ENCODE results near the gene PNCK. TPM values are rescaled to one million over a fixed set of nuclear protein-coding genes. Genes with fewer than 3 reads are reported as not detected.

Gene PNCK
- 8.2 TPM for total RNA-seq
- polyA plus RNA-seq = 2.4 TPM
- long read RNA-seq, donor 1 = 0 reads
- long read RNA-seq, donor 2, partial matches to known transcripts = 14 of 29 reads
- long read RNA-seq, donor 2, other reads (novel, unspliced or antisense) = 14 of 29 reads
- long read RNA-seq, donor 3, partial matches to known transcripts = 32 of 32 reads
- long read RNA-seq, donor 3, other reads (novel, unspliced or antisense) = 0 of 32 reads
- long read RNA-seq, donor 4, partial matches to known transcripts = 0 of 1 reads
- long read RNA-seq, donor 4, other reads (novel, unspliced or antisense) = 0 of 1 reads
- long read RNA-seq, donor 5, partial matches to known transcripts = 5 of 5 reads
- long read RNA-seq, donor 5, other reads (novel, unspliced or antisense) = 0 of 5 reads
- long read RNA-seq, donor 6 = 0 reads
- long read RNA-seq, donor 7 = 0 reads
- long read RNA-seq, donor 8, partial matches to known transcripts = 0 of 1 reads
- long read RNA-seq, donor 8, other reads (novel, unspliced or antisense) = 0 of 1 reads
- long read RNA-seq, donor 9 = 0 reads
- long read RNA-seq, donor 10, partial matches to known transcripts = 16 of 16 reads
- long read RNA-seq, donor 10, other reads (novel, unspliced or antisense) = 0 of 16 reads

DNA sequence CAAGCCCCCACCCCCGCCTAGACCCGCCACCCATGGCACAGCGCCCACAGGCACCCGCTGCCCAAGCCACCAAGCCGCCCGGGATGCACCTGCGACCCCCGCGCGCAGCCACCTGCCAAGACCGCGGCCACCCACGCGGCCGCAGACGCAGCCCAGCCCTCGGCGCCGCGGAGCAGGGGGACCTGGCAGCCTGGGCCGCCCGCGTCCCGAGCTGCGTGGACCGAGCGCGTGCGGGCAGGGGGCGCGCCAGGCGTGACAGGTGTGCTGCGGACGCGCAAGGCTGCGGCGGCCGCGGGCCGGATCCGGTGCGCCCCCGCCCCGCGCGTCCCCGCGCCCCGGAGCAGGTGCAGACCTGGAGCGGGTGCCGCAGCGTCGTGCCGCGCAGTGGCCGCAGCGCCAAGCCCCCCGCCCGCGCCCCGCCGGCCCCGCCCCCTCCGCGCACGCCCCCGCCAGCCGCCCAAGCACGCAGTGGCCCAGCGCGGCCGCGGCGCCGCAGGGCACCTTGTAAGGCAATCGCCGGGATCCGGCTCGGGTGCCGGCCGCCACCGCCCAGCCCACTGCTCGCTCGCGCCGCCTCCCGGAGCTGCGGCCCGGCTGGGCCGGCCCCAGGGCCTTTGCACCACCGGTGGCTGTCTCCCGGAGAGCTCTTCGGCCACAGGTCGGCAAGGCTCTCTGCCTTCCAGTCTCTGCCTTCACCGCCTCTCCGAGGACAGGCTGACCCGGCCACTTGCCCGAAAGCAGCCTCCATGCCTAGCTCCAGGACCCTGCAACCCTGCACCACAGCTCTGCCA lies at the start of gene PNCK:
Gene PNCK, minus strand, starts transcription at position 386 of the 791 bp plus-strand sequence. CDS start 737 bp downstream, outside the sequence.
- no peaks in the 10 kb centered on the region for H3K4me1 ChIP-seq (ENCODE audit: control insufficient read depth in 2 of 2, insufficient read depth in 2 of 2, low read length in 2 of 2)
- H3K27me3 ChIP-seq (ENCODE audit: control insufficient read depth in 2 of 2, insufficient read depth in 1 of 2, low read length in 1 of 2) = peaks cover 19 to 51% of the 10 kb centered on the region in 2 donors
- no peaks in the 10 kb centered on the region for H3K9me3 ChIP-seq (ENCODE audit: control insufficient read depth in 2 of 2, insufficient read depth in 1 of 2, low read length in 1 of 2)
- no peak within 1 kb of the TSS for H3K27ac ChIP-seq (ENCODE audit: low read depth in 1 of 2, low read length in 1 of 2)
- 9% methylated on average over 88 of the region's 98 CpGs for WGBS
- H3K4me3 ChIP-seq (ENCODE audit: low read length in 2 of 2) = no peak within 1 kb of the TSS
- DNase-seq (ENCODE audit: low read depth in 6 of 9, low spot score in 9 of 9) = no peak
- no peaks in the 10 kb centered on the region for H3K36me3 ChIP-seq (ENCODE audit: control insufficient read depth in 2 of 2, insufficient read depth in 2 of 2, low read length in 1 of 2)

- Histone ChIP-seq H3K9me3 (ENCODE audit: control insufficient read depth in 2 of 2, insufficient read depth in 1 of 2, low read length in 1 of 2) (peaks cover 0 to 5% of the 10 kb centered on the region in 2 donors), H3K27ac (ENCODE audit: low read depth in 1 of 2, low read length in 1 of 2) (peak overlapping the region; percentile 82 to 86), H3K4me3 (ENCODE audit: low read length in 2 of 2) (peak overlapping the region; percentile 66 to 68), H3K36me3 (ENCODE audit: control insufficient read depth in 2 of 2, insufficient read depth in 2 of 2, low read length in 1 of 2) (peaks cover 22 to 23% of the 10 kb centered on the region in 2 donors), H3K4me1 (ENCODE audit: control insufficient read depth in 2 of 2, insufficient read depth in 2 of 2, low read length in 2 of 2) (peaks cover 19 to 38% of the 10 kb centered on the region in 2 donors), H3K27me3 (ENCODE audit: control insufficient read depth in 2 of 2, insufficient read depth in 1 of 2, low read length in 1 of 2) (no peaks in the 10 kb centered on the region)
- no peak for DNase-seq (ENCODE audit: low read depth in 6 of 9, low spot score in 9 of 9)
- WGBS = 37% methylated on average over 12 of the region's 12 CpGs
Observed at GRCh38 chrX:153722704-153723350, 49.2 kb upstream of the PNCK start.

DNA sequence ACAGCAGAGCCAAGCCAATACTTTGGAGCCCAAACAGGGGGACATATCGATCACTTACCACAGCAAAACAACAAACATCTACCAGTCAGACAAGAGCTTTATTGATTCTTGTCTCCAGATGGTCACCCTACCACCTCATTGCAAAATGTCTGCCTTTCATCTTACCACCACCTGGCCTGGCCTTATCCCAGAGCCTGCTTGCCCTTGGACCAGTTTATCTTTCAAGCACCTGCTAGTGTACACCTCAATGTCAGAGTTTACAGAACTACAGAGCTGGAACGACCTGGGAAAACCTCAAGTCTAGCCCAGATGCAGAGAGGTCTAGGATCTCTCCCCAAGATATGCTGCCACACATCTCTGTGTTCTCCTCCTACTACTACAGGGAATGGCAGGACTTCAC lies 46.1 kb upstream of the PNCK start:
- no peak overlapping the region for H3K27ac ChIP-seq (ENCODE audit: low read depth in 1 of 2, low read length in 1 of 2)
- DNase-seq (ENCODE audit: low read depth in 6 of 9, low spot score in 9 of 9) = no peak
- H3K4me3 ChIP-seq (ENCODE audit: low read length in 2 of 2) = no peak overlapping the region
- WGBS = 92% methylated on average over 2 of the region's 2 CpGs
- no peaks in the 10 kb centered on the region for H3K27me3 ChIP-seq (ENCODE audit: control insufficient read depth in 2 of 2, insufficient read depth in 1 of 2, low read length in 1 of 2)
- peaks cover 2 to 7% of the 10 kb centered on the region in 2 donors for H3K4me1 ChIP-seq (ENCODE audit: control insufficient read depth in 2 of 2, insufficient read depth in 2 of 2, low read length in 2 of 2)
- H3K36me3 ChIP-seq (ENCODE audit: control insufficient read depth in 2 of 2, insufficient read depth in 2 of 2, low read length in 1 of 2) = peaks cover 40 to 45% of the 10 kb centered on the region in 2 donors
- H3K9me3 ChIP-seq (ENCODE audit: control insufficient read depth in 2 of 2, insufficient read depth in 1 of 2, low read length in 1 of 2) = no peaks in the 10 kb centered on the region

- no peaks in the 10 kb centered on the region for H3K27me3 ChIP-seq (ENCODE audit: control insufficient read depth in 2 of 2, insufficient read depth in 1 of 2, low read length in 1 of 2)
- H3K27ac ChIP-seq (ENCODE audit: low read depth in 1 of 2, low read length in 1 of 2) = no peak overlapping the region
- 98% methylated on average over 2 of the region's 2 CpGs for WGBS
- peaks cover 2 to 7% of the 10 kb centered on the region in 2 donors for H3K4me1 ChIP-seq (ENCODE audit: control insufficient read depth in 2 of 2, insufficient read depth in 2 of 2, low read length in 2 of 2)
- H3K36me3 ChIP-seq (ENCODE audit: control insufficient read depth in 2 of 2, insufficient read depth in 2 of 2, low read length in 1 of 2) = peaks cover 43 to 50% of the 10 kb centered on the region in 2 donors
- H3K9me3 ChIP-seq (ENCODE audit: control insufficient read depth in 2 of 2, insufficient read depth in 1 of 2, low read length in 1 of 2) = no peaks in the 10 kb centered on the region
- H3K4me3 ChIP-seq (ENCODE audit: low read length in 2 of 2) = no peak overlapping the region
- no peak for DNase-seq (ENCODE audit: low read depth in 6 of 9, low spot score in 9 of 9)
Observed at GRCh38 chrX:153719238-153719637, 45.6 kb upstream of the PNCK start.

DNA sequence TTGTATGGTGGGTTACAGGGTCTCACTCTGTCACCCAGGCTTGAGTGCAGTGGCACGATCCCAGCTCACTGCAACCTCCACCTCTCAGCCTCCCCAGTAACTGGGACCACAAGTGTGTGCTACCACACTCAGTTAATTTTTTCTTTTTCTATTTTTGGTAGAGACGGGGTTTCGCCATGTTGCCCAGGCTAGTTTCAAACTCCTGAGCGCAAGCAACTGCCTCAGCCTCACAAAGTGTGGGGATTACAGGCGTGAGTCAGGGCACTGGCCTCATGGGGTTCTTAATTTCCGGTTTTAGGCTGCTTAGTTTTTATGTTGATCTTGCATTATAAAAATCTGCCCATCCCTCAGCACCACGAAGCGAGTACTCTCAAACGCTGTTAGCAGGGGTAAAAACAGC lies 43.8 kb upstream of the PNCK start:
- no peak overlapping the region for H3K4me3 ChIP-seq (ENCODE audit: low read length in 2 of 2)
- peaks cover 60 to 61% of the 10 kb centered on the region in 2 donors for H3K36me3 ChIP-seq (ENCODE audit: control insufficient read depth in 2 of 2, insufficient read depth in 2 of 2, low read length in 1 of 2)
- DNase-seq (ENCODE audit: low read depth in 6 of 9, low spot score in 9 of 9) = no peak
- H3K4me1 ChIP-seq (ENCODE audit: control insufficient read depth in 2 of 2, insufficient read depth in 2 of 2, low read length in 2 of 2) = peaks cover under 1 to 2% of the 10 kb centered on the region in 2 donors
- no peaks in the 10 kb centered on the region for H3K27me3 ChIP-seq (ENCODE audit: control insufficient read depth in 2 of 2, insufficient read depth in 1 of 2, low read length in 1 of 2)
- no peaks in the 10 kb centered on the region for H3K9me3 ChIP-seq (ENCODE audit: control insufficient read depth in 2 of 2, insufficient read depth in 1 of 2, low read length in 1 of 2)
- 99% methylated on average over 9 of the region's 9 CpGs for WGBS
- H3K27ac ChIP-seq (ENCODE audit: low read depth in 1 of 2, low read length in 1 of 2) = no peak overlapping the region

DNA sequence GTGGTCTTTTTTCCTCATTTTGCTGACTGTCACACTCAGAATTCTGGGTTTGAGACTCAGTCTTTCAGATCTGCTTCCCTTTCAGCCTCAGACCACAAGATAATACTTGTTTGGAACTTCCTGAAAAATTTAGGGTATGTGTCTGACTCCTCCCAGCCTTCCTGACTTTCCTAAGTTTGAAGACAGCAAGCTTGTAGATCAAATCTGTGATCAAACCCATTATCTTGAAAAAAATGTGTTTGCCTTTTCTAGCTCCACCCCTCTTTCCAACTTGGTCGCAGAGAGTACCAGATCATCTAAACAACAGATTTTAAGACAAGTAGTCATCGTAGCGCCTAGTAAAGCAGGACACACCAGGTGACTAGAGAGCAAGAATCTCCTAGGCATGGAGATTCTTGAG lies 40.6 kb upstream of the PNCK start:
- H3K9me3 ChIP-seq (ENCODE audit: control insufficient read depth in 2 of 2, insufficient read depth in 1 of 2, low read length in 1 of 2) = no peaks in the 10 kb centered on the region
- no peaks in the 10 kb centered on the region for H3K4me1 ChIP-seq (ENCODE audit: control insufficient read depth in 2 of 2, insufficient read depth in 2 of 2, low read length in 2 of 2)
- no peak overlapping the region for H3K4me3 ChIP-seq (ENCODE audit: low read length in 2 of 2)
- DNase-seq (ENCODE audit: low read depth in 6 of 9, low spot score in 9 of 9) = no peak
- WGBS = 97% methylated on average over 3 of the region's 3 CpGs
- no peak overlapping the region for H3K27ac ChIP-seq (ENCODE audit: low read depth in 1 of 2, low read length in 1 of 2)
- H3K36me3 ChIP-seq (ENCODE audit: control insufficient read depth in 2 of 2, insufficient read depth in 2 of 2, low read length in 1 of 2) = peaks cover 62 to 63% of the 10 kb centered on the region in 2 donors
- H3K27me3 ChIP-seq (ENCODE audit: control insufficient read depth in 2 of 2, insufficient read depth in 1 of 2, low read length in 1 of 2) = no peaks in the 10 kb centered on the region

DNA sequence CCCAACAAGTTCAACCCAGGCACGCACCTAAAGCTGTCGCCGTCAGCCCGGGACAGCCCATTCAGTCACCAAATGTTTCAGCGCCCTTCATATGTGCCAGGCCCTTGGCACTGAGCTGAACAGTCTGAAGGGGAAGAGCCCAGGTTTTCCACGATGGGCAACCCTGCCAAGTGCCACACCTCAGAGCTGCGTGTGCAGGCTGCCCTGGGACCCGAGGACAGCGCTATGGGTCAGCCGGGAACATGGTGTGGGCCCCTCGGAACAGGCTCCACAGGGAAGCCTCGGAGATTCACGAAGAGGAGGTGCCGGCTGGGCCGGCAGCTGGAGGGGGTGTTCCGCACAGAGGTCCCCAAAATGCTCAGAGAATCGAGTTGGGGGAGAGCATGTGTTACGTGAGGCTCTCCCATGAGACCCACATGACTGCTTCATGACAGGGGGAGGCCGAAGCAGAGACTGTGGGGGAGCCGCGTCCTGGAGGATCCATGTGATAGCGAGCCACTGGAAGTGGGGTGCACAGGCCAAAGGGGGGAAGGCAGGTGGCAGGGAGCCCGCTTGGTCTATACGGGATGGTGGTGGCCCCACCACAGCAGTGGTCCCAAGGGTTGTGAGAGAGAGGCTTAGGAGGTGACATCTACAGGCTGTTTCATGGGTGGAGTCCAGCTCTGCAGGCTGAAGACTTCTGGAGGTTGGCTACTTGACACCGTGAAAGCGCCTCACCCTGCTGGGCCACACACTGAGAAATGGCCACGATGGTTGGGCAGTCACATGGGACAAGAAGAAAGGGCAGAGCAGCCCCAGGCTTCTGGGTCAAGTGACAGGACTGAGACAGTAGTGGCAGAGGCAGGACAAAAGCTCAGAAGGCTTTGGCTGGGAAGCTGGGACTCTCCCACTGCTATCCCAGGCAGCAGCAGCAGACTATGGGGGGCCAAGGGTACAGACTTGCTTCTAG lies 36.4 kb upstream of the PNCK start:
- Histone ChIP-seq H3K27ac (ENCODE audit: low read depth in 1 of 2, low read length in 1 of 2) (no peak overlapping the region), H3K4me1 (ENCODE audit: control insufficient read depth in 2 of 2, insufficient read depth in 2 of 2, low read length in 2 of 2) (no peaks in the 10 kb centered on the region), H3K36me3 (ENCODE audit: control insufficient read depth in 2 of 2, insufficient read depth in 2 of 2, low read length in 1 of 2) (peaks cover 38 to 42% of the 10 kb centered on the region in 2 donors), H3K4me3 (ENCODE audit: low read length in 2 of 2) (no peak overlapping the region), H3K9me3 (ENCODE audit: control insufficient read depth in 2 of 2, insufficient read depth in 1 of 2, low read length in 1 of 2) (no peaks in the 10 kb centered on the region), H3K27me3 (ENCODE audit: control insufficient read depth in 2 of 2, insufficient read depth in 1 of 2, low read length in 1 of 2) (no peaks in the 10 kb centered on the region)
- no peak for DNase-seq (ENCODE audit: low read depth in 6 of 9, low spot score in 9 of 9)
- WGBS = 97% methylated on average over 27 of the region's 27 CpGs

DNA sequence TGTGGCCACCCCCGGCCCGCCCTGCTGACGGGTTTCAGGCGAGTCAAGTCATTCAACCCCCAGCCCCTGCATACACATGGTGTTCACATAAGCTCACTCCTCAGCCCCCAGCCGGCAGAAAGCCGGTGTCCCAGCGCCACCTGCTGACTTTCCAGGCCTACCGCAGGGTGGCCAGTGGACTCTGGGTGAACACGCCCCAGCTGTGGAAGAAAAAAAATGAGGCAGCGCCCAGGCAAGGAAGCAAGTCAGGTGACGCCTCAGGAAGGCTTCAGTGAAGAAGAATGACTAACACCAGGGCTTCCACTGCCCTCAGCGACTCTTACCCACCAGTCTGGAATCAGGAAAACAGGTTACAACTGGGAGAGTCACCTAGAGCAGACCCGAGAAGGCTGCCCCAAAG lies 34.8 kb upstream of the PNCK start:
- DNase-seq (ENCODE audit: low read depth in 6 of 9, low spot score in 9 of 9) = peak in 2 of 9 donors; percentile 44 to 62
- Histone ChIP-seq H3K27ac (ENCODE audit: low read depth in 1 of 2, low read length in 1 of 2) (no peak overlapping the region), H3K36me3 (ENCODE audit: control insufficient read depth in 2 of 2, insufficient read depth in 2 of 2, low read length in 1 of 2) (peaks cover 27 to 42% of the 10 kb centered on the region in 2 donors), H3K4me3 (ENCODE audit: low read length in 2 of 2) (no peak overlapping the region), H3K9me3 (ENCODE audit: control insufficient read depth in 2 of 2, insufficient read depth in 1 of 2, low read length in 1 of 2) (no peaks in the 10 kb centered on the region), H3K27me3 (ENCODE audit: control insufficient read depth in 2 of 2, insufficient read depth in 1 of 2, low read length in 1 of 2) (no peaks in the 10 kb centered on the region), H3K4me1 (ENCODE audit: control insufficient read depth in 2 of 2, insufficient read depth in 2 of 2, low read length in 2 of 2) (no peaks in the 10 kb centered on the region)
- WGBS = 46% methylated on average over 13 of the region's 13 CpGs

Data from thymus (tissue), 14 donors.